ENCODE measurements around the gene PLIN5. TPM values are rescaled to one million over a fixed set of nuclear protein-coding genes. Genes with fewer than 3 reads are reported as not detected.
A peak's percentile ranks its signal among the peaks of the same experiment; 100 is the strongest.

PLIN5 gene
- total RNA-seq, 1 experiment from 2014 or later, result 8.1 TPM

GRCh38 chr19:4473763-4474513 is 61.1 kb downstream of the PLIN5 start:
- Histone ChIP-seq H3K27ac (ENCODE audit: low read depth, low read length) (peak overlapping the region; percentile 45; the same call in 1 of the 2 replicates), H3K9me2 (ENCODE audit: insufficient read depth) (no peaks in the 10 kb centered on the region), H4K20me1 (ENCODE audit: insufficient read depth) (no peaks in the 10 kb centered on the region), H3K4me1 (ENCODE audit: control insufficient read depth in 1 of 2, insufficient read depth in 2 of 2, low read length in 2 of 2) (peaks cover 14 to 29% of the 10 kb centered on the region in 2 experiments), H3K4me2 (ENCODE audit: low read length) (peak overlapping the region; percentile 99), H3K9ac (ENCODE audit: low read length) (peak overlapping the region; percentile 92; the same call in 1 of the 2 replicates), H3K79me2 (ENCODE audit: insufficient read depth, low read length) (peaks cover 27% of the 10 kb centered on the region), H2AFZ (ENCODE audit: low read depth, low read length, poor library complexity, severe bottlenecking) (no peak overlapping the region), H3K4me3 (replicated peaks in 1 of 2; ENCODE audit: low read depth in 1 of 2, low read length in 2 of 2) (peak overlapping the region; percentile 91 to 92; a peak in 2 of 4 replicates), H3K9me3 (ENCODE audit: control insufficient read depth in 1 of 2, insufficient read depth in 1 of 2, low read depth in 1 of 2, low read length in 2 of 2) (no peaks in the 10 kb centered on the region), H3K27me3 (ENCODE audit: insufficient read depth, low read length) (no peaks in the 10 kb centered on the region), H3K36me3 (ENCODE audit: control insufficient read depth in 1 of 2, insufficient read depth in 2 of 2, low read length in 2 of 2) (peaks cover 11 to 18% of the 10 kb centered on the region in 2 experiments)
- intact Hi-C loops (cut with micrococcal nuclease), result no loop called here
- DNase-seq (ENCODE audit: low read depth, low spot score), result no peak
- RAD21 ChIA-PET (ENCODE audit: low non-redundant PET in 1 of 2, low total read pairs in 2 of 2, uncharacterized antibody in 2 of 2, unreplicated experiment in 2 of 2), result no interaction called here
- TF ChIP-seq ATF3 (IDR thresholded peaks at IDR 0.05), result no peak
- TF ChIP-seq TCF7L2 (IDR thresholded peaks at IDR 0.05; ENCODE audit: borderline replicate concordance, extremely low read depth, insufficient read depth, insufficient read length), result no peak
- no peak for TF ChIP-seq JUND (IDR thresholded peaks at IDR 0.05)
- no peak for TF ChIP-seq CEBPB (IDR thresholded peaks at IDR 0.05; ENCODE audit: low read depth)
- TF ChIP-seq EZH2phosphoT487 (IDR thresholded peaks at IDR 0.05; ENCODE audit: borderline replicate concordance), result no peak
- TF ChIP-seq REST (IDR thresholded peaks at IDR 0.05; ENCODE audit: low read depth), result no peak
- BruUV-seq (replicated peaks), result no TSS peak
- CTCF ChIA-PET, result no interaction called here
- ATAC-seq, result no peak
- POLR2A ChIA-PET, result no interaction called here

Measured in HCT116 (cell line).